NCI-H1694 treated with DMSO at 0.1 percent for 48 hours (cell line): ENCODE data around the gene PELI2.

Experiments
- DNase-seq: peaks from one replicate; lab custom pipeline; 2025; lab: John Stamatoyannopoulos, UW

Gene PELI2

GRCh38 chr14:56119201-56119981 lies 1.2 kb downstream of the PELI2 start:
- DNase-seq: no peak

GRCh38 chr14:56120091-56120691 lies 2.0 kb downstream of the PELI2 start:
- DNase-seq: no peak

GRCh38 chr14:56121816-56122215 lies 3.6 kb downstream of the PELI2 start:
- no peak for DNase-seq

- no peak for DNase-seq
Measured at GRCh38 chr14:56122301-56122700, 4.1 kb downstream of the PELI2 start.

GRCh38 chr14:56124327-56124726 lies 6.1 kb downstream of the PELI2 start:
- DNase-seq: peak; percentile 88

- peak; percentile 67 for DNase-seq
Measured at GRCh38 chr14:56125772-56126636, 7.8 kb downstream of the PELI2 start.

- DNase-seq: no peak
Measured at GRCh38 chr14:56126637-56126913, 8.4 kb downstream of the PELI2 start.

- DNase-seq: no peak
Measured at GRCh38 chr14:56127156-56127555, 8.9 kb downstream of the PELI2 start.

GRCh38 chr14:56129092-56129491 lies 10.9 kb downstream of the PELI2 start:
- no peak for DNase-seq

GRCh38 chr14:56129933-56130332 lies 11.7 kb downstream of the PELI2 start:
- no peak for DNase-seq

- no peak for DNase-seq
Measured at GRCh38 chr14:56131004-56131864, 13.0 kb downstream of the PELI2 start.

- DNase-seq: peak; percentile 14
Measured at GRCh38 chr14:56131865-56132833, 13.9 kb downstream of the PELI2 start.

- DNase-seq: no peak
Measured at GRCh38 chr14:56133547-56133946, 15.3 kb downstream of the PELI2 start.

- no peak for DNase-seq
Measured at GRCh38 chr14:56135001-56135400, 16.8 kb downstream of the PELI2 start.

- DNase-seq: no peak
Measured at GRCh38 chr14:56135668-56136067, 17.5 kb downstream of the PELI2 start.

- no peak for DNase-seq
Measured at GRCh38 chr14:56136571-56137452, 18.6 kb downstream of the PELI2 start.

- DNase-seq: no peak
Measured at GRCh38 chr14:56137453-56137807, 19.2 kb downstream of the PELI2 start.

GRCh38 chr14:56137849-56138248 lies 19.6 kb downstream of the PELI2 start:
- no peak for DNase-seq

- DNase-seq: no peak
Measured at GRCh38 chr14:56138928-56139327, 20.7 kb downstream of the PELI2 start.

- DNase-seq: no peak
Measured at GRCh38 chr14:56142314-56142713, 24.1 kb downstream of the PELI2 start.
